ENCODE data around the gene MAPK4.
"Not testable (repeated sequence)": the region's sequence is repeated elsewhere in the genome, so short reads cannot be mapped to it uniquely, and the experiment has no call there.

The MAPK4 gene

DNA sequence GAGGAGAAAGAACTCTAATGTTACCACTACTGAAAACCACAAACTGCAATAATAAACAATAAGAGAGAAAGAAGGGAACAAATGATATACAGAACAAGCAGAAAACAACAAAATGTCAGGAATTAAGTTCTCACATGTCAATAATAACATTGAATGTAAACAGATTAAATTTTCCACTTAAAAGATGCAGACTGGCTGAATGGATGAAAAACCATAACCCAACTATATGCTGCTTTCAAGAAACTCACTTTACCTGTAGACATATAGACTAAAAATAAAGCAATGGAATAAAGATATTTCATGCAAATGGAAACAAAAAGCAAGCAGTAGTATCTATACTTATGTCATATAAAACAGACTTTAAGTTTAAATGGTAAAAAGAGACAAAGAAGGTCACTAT lies 209.6 kb downstream of the MAPK4 start:
- H3K27me3 Mint-ChIP-seq: peaks cover 27% of the 10 kb centered on the region
- H3K27ac Mint-ChIP-seq: no peak overlapping the region
- no peaks in the 10 kb centered on the region for H3K4me1 Mint-ChIP-seq (ENCODE audit: low read depth)
- H3K36me3 Mint-ChIP-seq (ENCODE audit: low read depth): peaks cover 5% of the 10 kb centered on the region
- peaks cover 30% of the 10 kb centered on the region for H3K9me3 Mint-ChIP-seq
- no peak overlapping the region for H3K4me3 Mint-ChIP-seq

DNA sequence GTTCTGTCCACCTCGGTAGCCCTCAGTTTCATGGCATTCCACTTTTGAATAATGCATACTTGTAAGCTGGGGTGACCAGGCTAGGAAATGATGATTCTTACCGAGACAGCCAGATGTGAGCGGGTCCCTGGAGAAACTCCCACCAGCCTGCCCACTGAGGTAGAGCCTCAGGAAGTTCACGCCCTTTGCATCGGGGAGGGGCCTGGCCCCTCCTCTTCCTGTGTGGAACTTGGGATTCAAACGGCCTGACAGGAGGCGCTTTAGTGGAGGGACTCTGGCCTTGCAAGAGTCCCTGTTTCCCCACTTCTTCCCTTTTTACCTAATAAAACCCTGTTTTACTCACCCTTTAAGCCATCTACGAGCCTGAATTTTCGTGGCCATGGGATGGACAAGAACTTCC lies 215.3 kb downstream of the MAPK4 start:
- no peak overlapping the region for H3K27ac Mint-ChIP-seq
- no peaks in the 10 kb centered on the region for H3K4me1 Mint-ChIP-seq (ENCODE audit: low read depth)
- H3K36me3 Mint-ChIP-seq (ENCODE audit: low read depth): no peaks in the 10 kb centered on the region
- H3K9me3 Mint-ChIP-seq: peaks cover 6% of the 10 kb centered on the region
- no peak overlapping the region for H3K4me3 Mint-ChIP-seq
- peaks cover 24% of the 10 kb centered on the region for H3K27me3 Mint-ChIP-seq

DNA sequence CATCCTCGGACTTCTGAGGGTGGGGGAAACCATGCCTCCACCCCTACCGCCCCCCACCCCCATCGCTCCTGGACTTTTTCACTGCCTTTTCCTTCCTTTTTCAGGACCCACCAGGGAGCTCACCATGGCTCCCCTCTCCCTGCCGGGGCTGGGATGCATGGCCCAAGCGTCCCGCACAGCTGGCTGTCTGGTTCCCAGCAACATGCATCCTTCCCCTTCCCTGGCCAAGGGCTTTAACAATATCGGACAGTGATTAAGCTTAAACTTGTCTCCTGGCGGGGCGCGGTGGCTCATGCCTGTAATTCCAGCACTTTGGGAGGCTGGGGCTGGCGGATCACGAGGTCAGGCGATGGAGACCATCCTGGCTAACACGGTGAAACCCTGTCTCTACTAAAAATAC lies 215.8 kb downstream of the MAPK4 start:
- Mint-ChIP-seq H3K27ac (no peak overlapping the region), H3K36me3 (ENCODE audit: low read depth) (no peaks in the 10 kb centered on the region), H3K4me3 (no peak overlapping the region), H3K9me3 (peaks cover under 1% of the 10 kb centered on the region), H3K4me1 (ENCODE audit: low read depth) (no peaks in the 10 kb centered on the region), H3K27me3 (peaks cover 25% of the 10 kb centered on the region)

DNA sequence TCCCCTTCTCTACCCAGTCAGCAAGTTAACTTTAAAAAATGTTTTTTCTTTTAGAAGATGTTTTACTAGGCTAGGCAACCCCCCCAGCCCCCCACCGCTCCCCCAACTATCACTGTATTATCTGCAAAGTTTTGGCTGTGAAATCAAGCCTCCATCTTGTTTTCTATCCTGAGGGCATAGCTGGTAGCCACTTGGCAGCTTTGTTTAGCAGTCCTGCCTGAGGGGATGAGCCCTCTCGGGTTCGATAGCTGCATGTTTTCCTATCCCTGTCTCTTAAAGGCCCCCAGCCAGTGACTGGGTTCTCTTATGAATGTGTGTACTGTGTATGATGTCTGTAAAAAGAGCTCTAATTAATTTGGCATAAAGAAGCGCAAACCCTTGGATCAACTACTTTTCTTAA lies 216.5 kb downstream of the MAPK4 start:
- no peaks in the 10 kb centered on the region for H3K36me3 Mint-ChIP-seq (ENCODE audit: low read depth)
- no peaks in the 10 kb centered on the region for H3K4me1 Mint-ChIP-seq (ENCODE audit: low read depth)
- H3K27ac Mint-ChIP-seq: no peak overlapping the region
- no peak overlapping the region for H3K4me3 Mint-ChIP-seq
- peaks cover 27% of the 10 kb centered on the region for H3K27me3 Mint-ChIP-seq
- H3K9me3 Mint-ChIP-seq: no peaks in the 10 kb centered on the region

DNA sequence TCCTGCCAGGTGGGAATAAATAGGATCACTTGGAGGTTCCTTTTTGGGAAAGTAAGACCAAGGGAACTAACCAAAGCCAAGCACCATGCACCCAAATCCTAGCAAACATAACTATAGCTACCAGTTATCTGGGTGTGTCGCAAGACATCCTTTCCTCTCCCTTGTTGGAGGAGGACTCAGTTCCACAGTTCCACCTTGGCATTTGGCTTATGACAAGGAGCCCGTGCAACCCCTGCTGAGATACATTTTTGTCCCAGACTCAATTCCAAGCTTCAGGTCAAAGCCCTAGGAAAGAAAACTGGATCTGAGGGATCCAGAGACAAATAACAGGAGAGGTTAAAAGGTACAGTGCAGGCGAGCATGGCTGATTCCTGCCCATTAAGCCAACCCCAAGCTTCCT lies 219.1 kb downstream of the MAPK4 start:
- not testable (repeated sequence) for H3K4me3 Mint-ChIP-seq; H3K27ac Mint-ChIP-seq; H3K4me1 Mint-ChIP-seq (ENCODE audit: low read depth); H3K9me3 Mint-ChIP-seq; H3K36me3 Mint-ChIP-seq (ENCODE audit: low read depth)
- H3K27me3 Mint-ChIP-seq: peaks cover 26% of the 10 kb centered on the region

All from stimulated activated naive CD8-positive, alpha-beta T cell treated with anti-CD3 and anti-CD28 coated beads, Interleukin-15, Interleukin-2, amounts not matched to agents 100 ng/mL and 50 ng/mL, for 24 hours (primary cell).